D721Med (cell line): ENCODE measurements around the gene TMCO1.
"Not testable (repeated sequence)": the region's sequence is repeated elsewhere in the genome, so short reads cannot be mapped to it uniquely, and the experiment has no call there.

Source experiments
- DNase-seq: peaks from one replicate; pipeline ENCODE4 v3.0.0; 2011; ENCODE audit warnings: low spot score; ENCODE audit not compliant: insufficient read length
- FAIRE-seq: peaks from 2 replicates; lab custom pipeline; 2011; peaks lifted over from hg19 to GRCh38; lab: Jason Lieb, UNC
- TF ChIP-seq, protein P1 (sequence below): IDR thresholded peaks from 2 replicates; pipeline ENCODE4 v1.5.1; 2012; ENCODE audit warnings: mild to moderate bottlenecking, control low read depth; ENCODE audit not compliant: insufficient read depth; ENCODE audit errors: missing control alignments

Gene TMCO1

DNA sequence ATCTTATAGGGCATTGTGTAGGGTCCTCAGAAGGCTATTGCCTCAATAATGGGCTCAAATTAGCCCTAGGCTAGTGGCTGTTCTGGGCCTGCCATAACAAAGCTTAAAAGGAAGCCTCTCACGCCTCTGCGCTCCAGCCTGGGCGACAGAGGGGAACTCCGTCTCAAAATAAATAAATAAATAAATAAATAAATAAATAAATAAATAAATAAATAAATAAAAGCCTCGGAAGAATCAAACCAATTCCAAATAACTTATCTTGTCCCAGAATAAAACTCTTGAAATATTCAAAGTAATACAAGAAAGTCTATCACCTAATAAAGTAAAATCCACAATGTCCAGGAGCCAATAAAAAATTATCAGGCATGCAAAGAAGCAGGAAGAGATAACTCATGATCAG, 55.9 kb downstream of the TMCO1 start:
- TF ChIP-seq, protein P1, sequence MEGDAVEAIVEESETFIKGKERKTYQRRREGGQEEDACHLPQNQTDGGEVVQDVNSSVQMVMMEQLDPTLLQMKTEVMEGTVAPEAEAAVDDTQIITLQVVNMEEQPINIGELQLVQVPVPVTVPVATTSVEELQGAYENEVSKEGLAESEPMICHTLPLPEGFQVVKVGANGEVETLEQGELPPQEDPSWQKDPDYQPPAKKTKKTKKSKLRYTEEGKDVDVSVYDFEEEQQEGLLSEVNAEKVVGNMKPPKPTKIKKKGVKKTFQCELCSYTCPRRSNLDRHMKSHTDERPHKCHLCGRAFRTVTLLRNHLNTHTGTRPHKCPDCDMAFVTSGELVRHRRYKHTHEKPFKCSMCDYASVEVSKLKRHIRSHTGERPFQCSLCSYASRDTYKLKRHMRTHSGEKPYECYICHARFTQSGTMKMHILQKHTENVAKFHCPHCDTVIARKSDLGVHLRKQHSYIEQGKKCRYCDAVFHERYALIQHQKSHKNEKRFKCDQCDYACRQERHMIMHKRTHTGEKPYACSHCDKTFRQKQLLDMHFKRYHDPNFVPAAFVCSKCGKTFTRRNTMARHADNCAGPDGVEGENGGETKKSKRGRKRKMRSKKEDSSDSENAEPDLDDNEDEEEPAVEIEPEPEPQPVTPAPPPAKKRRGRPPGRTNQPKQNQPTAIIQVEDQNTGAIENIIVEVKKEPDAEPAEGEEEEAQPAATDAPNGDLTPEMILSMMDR: no peak
- DNase-seq (no peak), FAIRE-seq (no peak)

DNA sequence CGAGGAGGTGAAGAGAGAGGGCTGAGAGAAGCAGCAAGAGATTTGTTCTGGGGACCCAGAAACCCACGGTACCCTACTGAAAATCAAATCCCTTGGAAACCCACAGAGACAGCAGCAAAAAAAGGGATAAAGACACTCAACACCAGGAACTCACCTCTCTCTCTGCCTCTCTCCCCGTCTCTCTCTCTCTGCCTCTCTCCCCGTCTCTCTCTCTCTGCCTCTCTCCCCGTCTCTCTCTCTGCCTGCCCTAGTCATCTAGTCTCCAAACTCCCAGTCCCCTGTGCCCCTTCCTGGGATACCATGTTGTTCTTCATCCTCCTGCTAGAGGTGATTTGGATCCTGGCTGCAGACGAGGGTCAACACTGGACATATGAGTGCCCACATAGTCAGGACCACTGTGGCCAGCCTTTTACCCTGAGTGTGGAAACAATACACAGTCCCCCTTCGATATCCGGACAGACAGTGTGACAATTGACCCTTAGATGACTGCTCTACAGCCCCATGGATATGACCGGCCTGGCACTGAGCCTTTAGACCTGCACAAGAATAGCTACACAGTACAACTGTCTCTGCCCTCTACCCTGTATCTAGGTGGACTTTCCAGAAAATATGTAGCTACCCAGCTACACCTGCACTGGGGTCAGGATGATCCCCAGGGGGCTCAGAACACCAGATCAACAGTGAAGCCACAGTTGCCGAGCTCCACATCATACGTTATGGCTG, 60.5 kb downstream of the TMCO1 start:
- DNase-seq (no peak), FAIRE-seq (no peak)
- TF ChIP-seq, protein P1: no peak

DNA sequence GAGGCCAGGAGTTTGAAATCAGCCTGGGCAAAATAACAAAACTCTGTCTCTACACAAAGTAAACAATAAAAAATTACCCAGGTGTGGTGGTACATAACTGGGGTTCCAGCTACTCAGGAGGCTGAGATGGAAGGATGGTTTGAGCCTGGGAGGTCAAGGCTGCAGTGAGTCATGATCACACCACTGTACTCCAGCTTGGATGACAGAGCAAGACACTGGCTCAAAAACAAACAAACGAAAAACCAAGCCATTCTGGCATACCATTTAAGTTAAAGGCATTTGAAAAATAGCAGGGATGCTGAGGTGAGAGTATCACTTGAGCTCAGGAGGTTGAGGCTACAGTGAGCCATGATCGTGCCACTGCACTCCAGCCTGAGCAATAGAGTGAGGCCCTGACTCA, 65.0 kb downstream of the TMCO1 start:
- TF ChIP-seq, protein P1: no peak
- FAIRE-seq: no peak
- DNase-seq: no peak

DNA sequence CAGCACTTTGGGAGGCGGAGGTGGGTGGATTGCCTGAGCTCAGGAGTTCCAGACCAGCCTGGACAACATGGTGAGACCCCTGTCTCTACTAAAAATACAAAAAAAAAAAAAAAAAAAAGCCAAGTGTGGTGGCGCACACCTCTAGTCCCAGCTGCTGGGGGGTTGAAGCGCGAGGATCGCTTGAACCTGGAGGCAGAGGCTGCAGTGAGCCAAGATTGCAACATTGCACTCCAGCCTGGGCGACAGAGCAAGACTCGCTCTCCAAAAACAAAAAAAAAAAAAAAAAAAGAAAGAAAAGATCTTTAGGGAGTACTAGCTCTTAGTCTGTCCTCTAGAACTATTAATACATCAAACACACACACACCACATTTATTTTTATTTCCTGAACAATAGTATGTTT, 66.7 kb downstream of the TMCO1 start:
- not testable (repeated sequence) for DNase-seq, FAIRE-seq

DNA sequence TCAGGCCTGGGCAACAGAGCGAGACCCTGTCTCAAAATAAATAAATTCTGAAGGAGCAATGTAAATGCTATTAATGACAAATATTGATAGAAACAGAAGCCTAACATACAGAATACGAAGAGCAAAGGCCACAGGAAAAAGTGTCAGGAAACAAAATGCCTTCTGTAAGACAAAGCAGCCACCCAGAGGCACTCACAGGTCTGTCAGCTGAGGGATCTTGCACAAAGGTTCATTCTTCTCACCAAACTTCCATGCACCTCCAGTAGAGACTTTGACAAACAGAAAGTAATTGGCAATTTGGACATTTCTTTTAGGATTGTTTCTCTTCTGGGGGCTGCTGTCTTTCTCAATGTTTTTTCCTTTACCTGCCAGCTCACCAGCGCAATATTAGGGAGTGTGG, 69.1 kb downstream of the TMCO1 start:
- TF ChIP-seq, protein P1: no peak
- DNase-seq: no peak
- no peak for FAIRE-seq

DNA sequence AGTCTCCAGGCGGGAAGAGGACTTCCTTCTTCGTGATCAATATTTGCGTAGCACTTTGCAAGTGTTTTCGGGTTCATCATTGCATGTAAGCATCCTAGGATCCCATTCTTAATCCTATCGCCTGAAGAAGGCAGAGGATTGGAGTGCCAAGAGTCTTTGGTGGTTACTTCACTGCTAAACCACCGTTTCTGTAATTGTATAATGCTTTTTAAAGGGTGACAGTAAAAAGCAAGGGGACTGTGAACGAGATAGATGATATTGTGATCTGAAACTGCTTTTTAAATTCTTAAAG, 70.0 kb downstream of the TMCO1 start:
- TF ChIP-seq, protein P1: no peak
- DNase-seq: no peak
- FAIRE-seq: peak; percentile 6

DNA sequence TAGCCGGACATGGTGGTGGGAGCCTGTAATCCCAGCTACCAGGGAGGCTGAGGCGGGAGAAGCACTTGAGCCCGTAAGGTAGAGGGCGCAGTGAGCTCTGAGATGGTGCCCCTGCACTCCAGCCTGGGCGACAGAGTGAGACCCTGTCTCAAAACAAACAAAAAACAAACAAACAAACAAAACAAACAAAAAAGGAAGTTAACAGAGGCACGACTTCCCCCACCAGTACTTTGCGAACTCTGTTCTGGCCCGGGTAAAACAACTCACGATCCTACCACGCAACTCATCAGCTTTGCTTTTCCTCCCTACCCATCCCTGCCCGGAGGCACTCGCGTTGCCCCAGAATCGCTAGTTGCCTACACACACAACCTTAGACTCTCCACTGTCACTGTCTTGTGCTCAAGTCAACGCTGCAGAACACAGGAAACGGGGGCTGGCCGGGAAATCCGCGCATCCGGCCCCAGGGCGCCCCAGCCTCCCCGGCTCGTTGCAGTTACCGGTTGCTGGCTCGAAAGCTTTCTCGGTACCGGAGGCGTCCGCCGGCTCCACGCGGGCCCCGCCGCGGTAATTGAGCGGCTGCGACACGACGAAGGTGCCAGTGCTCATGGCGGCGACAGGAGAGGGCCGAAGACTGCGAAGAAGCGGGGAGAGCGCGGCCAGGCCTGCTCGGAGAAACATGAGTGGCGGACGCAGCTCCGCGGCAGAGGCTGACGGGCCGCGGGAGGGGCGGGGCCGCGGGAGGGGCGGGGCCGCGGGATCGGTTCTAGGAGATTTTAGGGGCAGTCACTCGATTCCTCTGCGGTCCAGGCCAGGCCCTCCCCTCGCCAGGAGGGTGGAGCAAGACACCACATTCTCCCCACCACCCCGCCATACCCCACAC, 70.5 kb downstream of the TMCO1 start, which contains the start of gene ALDH9A1:
Gene ALDH9A1, minus strand, starts transcription at position 682 of the 880 bp plus-strand sequence. Its CDS starts 4 bp downstream, at position 678.
- no peak for FAIRE-seq

More for the DNA sequence above, 70.5 kb downstream of the TMCO1 start, which contains the start of gene ALDH9A1:
- TF ChIP-seq, protein P1: peak; percentile 49
- DNase-seq: peak; percentile 71
